Body of pancreas (tissue), 4 donors: ENCODE measurements around the gene TGFB1.

Source experiments
- POLR2A ChIP-seq, 3 donors: fragments of 450-650 bp; IDR thresholded peaks; one replicate each; pipeline ENCODE4 v1.6.1; 2016; ENCODE audit warnings: antibody characterized with exemption in 3 of 3, mild to moderate bottlenecking in 2 of 3
- TF ChIP-seq, protein P1 (sequence below), 7 experiments: fragments of 450-650 bp in 4 of 7; fragments of 200-600 bp in 3 of 7; sonication (generic) in 3 of 7; IDR thresholded peaks; one replicate each; pipeline ENCODE4 v1.5.1; 2016 to 2019; ENCODE audit warnings: antibody characterized with exemption in 7 of 7

DNA sequence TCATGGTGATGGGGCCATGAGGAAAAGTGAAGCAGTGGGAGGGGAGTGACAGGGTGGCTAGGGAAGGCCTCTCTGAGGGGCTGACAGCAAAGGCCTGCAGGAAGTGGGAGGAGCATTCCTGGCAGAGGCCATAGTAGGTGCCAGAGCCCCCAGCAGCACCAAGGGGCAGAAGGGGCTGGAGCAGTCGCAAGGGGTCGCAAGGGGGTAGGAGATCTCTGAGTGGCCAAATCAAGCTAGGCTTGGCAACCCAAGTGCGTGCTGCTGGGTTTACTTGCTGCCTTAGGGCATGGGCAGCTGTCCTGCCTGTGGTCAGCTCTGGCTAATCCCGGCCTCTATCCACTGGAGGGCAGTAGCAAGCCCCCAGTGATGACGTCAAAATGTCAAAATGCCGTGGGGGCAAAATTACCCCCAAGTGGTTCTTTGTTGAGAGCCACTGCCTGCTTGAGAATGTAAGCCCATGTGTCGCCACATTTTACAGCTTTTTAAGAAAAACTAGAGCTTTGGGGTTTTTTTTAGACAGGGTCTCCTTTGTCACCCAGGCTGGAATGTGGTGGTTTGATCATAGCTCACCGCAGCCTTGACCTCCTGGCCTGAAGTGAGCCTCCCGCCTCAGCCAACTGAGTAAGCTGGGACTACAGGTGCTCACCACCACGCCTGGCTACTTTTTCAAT lies 32.0 kb downstream of the TGFB1 start:
- TF ChIP-seq, protein P1, sequence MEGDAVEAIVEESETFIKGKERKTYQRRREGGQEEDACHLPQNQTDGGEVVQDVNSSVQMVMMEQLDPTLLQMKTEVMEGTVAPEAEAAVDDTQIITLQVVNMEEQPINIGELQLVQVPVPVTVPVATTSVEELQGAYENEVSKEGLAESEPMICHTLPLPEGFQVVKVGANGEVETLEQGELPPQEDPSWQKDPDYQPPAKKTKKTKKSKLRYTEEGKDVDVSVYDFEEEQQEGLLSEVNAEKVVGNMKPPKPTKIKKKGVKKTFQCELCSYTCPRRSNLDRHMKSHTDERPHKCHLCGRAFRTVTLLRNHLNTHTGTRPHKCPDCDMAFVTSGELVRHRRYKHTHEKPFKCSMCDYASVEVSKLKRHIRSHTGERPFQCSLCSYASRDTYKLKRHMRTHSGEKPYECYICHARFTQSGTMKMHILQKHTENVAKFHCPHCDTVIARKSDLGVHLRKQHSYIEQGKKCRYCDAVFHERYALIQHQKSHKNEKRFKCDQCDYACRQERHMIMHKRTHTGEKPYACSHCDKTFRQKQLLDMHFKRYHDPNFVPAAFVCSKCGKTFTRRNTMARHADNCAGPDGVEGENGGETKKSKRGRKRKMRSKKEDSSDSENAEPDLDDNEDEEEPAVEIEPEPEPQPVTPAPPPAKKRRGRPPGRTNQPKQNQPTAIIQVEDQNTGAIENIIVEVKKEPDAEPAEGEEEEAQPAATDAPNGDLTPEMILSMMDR (IDR thresholded peaks at IDR 0.05): peak in 6 of 7 experiments; percentile 36 to 53 (median 46)
- TF ChIP-seq POLR2A (IDR thresholded peaks at IDR 0.05): no peak
